ENCODE measurements around the gene BCAN. TPM values are rescaled to one million over a fixed set of nuclear protein-coding genes. Genes with fewer than 3 reads are reported as not detected.

BCAN gene
- total RNA-seq, 1 experiment from 2014 or later, result 3.6 TPM

DNA sequence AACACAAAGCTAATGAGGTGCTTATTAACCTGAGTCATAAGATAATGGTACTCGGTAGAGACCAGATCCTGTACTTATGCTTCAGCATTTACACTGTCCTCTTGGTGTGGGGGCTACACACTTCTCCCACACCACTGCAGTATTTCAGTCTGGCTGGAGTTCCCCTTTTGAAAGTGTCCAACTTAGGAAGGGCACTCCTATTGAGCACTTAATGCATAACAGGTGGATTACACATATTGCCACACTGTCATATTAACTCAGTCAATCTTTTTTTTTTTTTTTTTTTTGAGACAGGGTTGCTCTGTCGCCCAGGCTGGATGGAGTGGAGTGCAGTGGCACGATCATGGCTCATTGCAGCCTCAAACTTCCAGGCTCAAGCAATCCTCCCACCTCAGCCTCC lies 42.1 kb upstream of the BCAN start:
- Mint-ChIP-seq H3K4me3 (peak overlapping the region; percentile 94), H3K9me3 (no peaks in the 10 kb centered on the region), H3K36me3 (peaks cover 42% of the 10 kb centered on the region), H3K27ac (no peak overlapping the region), H3K27me3 (ENCODE audit: low read depth) (no peaks in the 10 kb centered on the region), H3K4me1 (peaks cover 13% of the 10 kb centered on the region)
- ChIA-PET POLR2A (no interaction called here), CTCF (interaction anchor here (0.7 to 1.3 kb wide), 3 partner anchors 8 to 294 kb away, joined by 3 to 5 read pairs (median 4); partner anchors contain the start of genes NAXE and PEAR1)
- TF ChIP-seq FOXP1 (CRISPR knock-in tag; IDR thresholded peaks at IDR 0.05; ENCODE audit: borderline replicate concordance) (no peak), FOXP4 (CRISPR knock-in tag; IDR thresholded peaks at IDR 0.05) (no peak), ZNF671 (CRISPR knock-in tag; IDR thresholded peaks at IDR 0.05) (no peak), GRHL2 (CRISPR knock-in tag; IDR thresholded peaks at IDR 0.05; ENCODE audit: insufficient replicate concordance, severe bottlenecking) (no peak), HMGA2 (CRISPR knock-in tag; IDR thresholded peaks at IDR 0.05) (no peak), CREB1 (CRISPR knock-in tag; IDR thresholded peaks at IDR 0.05) (no peak), ZNF219 (CRISPR knock-in tag; IDR thresholded peaks at IDR 0.05; ENCODE audit: borderline replicate concordance) (no peak), ZNF416 (CRISPR knock-in tag; IDR thresholded peaks at IDR 0.05) (no peak), MLX (CRISPR knock-in tag; IDR thresholded peaks at IDR 0.05) (no peak), ATF3 (CRISPR knock-in tag; conservative IDR thresholded peaks at IDR 0.05) (no peak), ZNF263 (CRISPR knock-in tag; IDR thresholded peaks at IDR 0.05; ENCODE audit: low read depth) (no peak), ZNF317 (CRISPR knock-in tag; IDR thresholded peaks at IDR 0.05; ENCODE audit: borderline replicate concordance, low read depth) (no peak), CBFB (CRISPR knock-in tag; IDR thresholded peaks at IDR 0.05; ENCODE audit: low read depth) (no peak), ZSCAN18 (CRISPR knock-in tag; IDR thresholded peaks at IDR 0.05) (no peak), NR3C1 (CRISPR knock-in tag; conservative IDR thresholded peaks at IDR 0.05; ENCODE audit: low read depth) (no peak)
- TF ChIP-seq, protein P1, sequence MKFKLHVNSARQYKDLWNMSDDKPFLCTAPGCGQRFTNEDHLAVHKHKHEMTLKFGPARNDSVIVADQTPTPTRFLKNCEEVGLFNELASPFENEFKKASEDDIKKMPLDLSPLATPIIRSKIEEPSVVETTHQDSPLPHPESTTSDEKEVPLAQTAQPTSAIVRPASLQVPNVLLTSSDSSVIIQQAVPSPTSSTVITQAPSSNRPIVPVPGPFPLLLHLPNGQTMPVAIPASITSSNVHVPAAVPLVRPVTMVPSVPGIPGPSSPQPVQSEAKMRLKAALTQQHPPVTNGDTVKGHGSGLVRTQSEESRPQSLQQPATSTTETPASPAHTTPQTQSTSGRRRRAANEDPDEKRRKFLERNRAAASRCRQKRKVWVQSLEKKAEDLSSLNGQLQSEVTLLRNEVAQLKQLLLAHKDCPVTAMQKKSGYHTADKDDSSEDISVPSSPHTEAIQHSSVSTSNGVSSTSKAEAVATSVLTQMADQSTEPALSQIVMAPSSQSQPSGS (CRISPR knock-in tag; IDR thresholded peaks at IDR 0.05; ENCODE audit: borderline replicate concordance, low read depth), result no peak
- TF ChIP-seq, protein P2, sequence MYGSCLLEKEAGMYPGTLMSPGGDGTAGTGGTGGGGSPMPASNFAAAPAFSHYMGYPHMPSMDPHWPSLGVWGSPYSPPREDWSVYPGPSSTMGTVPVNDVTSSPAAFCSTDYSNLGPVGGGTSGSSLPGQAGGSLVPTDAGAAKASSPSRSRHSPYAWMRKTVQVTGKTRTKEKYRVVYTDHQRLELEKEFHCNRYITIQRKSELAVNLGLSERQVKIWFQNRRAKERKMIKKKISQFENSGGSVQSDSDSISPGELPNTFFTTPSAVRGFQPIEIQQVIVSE (CRISPR knock-in tag; IDR thresholded peaks at IDR 0.05; ENCODE audit: borderline replicate concordance), result no peak
- TF ChIP-seq, protein P3, sequence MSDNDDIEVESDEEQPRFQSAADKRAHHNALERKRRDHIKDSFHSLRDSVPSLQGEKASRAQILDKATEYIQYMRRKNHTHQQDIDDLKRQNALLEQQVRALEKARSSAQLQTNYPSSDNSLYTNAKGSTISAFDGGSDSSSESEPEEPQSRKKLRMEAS (CRISPR knock-in tag; IDR thresholded peaks at IDR 0.05), result no peak
- TF ChIP-seq, protein P4, sequence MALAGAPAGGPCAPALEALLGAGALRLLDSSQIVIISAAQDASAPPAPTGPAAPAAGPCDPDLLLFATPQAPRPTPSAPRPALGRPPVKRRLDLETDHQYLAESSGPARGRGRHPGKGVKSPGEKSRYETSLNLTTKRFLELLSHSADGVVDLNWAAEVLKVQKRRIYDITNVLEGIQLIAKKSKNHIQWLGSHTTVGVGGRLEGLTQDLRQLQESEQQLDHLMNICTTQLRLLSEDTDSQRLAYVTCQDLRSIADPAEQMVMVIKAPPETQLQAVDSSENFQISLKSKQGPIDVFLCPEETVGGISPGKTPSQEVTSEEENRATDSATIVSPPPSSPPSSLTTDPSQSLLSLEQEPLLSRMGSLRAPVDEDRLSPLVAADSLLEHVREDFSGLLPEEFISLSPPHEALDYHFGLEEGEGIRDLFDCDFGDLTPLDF (CRISPR knock-in tag; IDR thresholded peaks at IDR 0.05), result no peak
- ATAC-seq (no peak), DNase-seq (ENCODE audit: low spot score) (no peak)
